ENCODE measurements around the gene MINDY1.

GRCh38 chr1:151047591-151047924, 40.9 kb upstream of the MINDY1 start, which contains the start of gene C1orf56:
- TF ChIP-seq REST (IDR thresholded peaks at IDR 0.05; ENCODE audit: borderline replicate concordance) (no peak), CTCF (IDR thresholded peaks at IDR 0.05; ENCODE audit: poor library complexity, severe bottlenecking) (no peak), EZH2 (IDR thresholded peaks at IDR 0.05; ENCODE audit: borderline replicate concordance, insufficient read depth, low read length, poor library complexity, severe bottlenecking) (no peak), EP300 (conservative IDR thresholded peaks at IDR 0.05; ENCODE audit: poor library complexity, severe bottlenecking) (no peak)
